PC-3 (cell line): ENCODE measurements around the gene TXN. TPM values are rescaled to one million over a fixed set of nuclear protein-coding genes. Genes with fewer than 3 reads are reported as not detected.

Source experiments
- ATAC-seq: fragments of 200-7000 bp; cut with Tn5 transposase; 2 replicates; pipeline ENCODE4 v1.9.1; 2020; ENCODE audit warnings: mild to moderate bottlenecking, moderate library complexity
- BruUV-seq: library from RNA; stranded (reverse); fragments of 400-500 nt; replicated peaks from 2 replicates; lab custom pipeline; 2021; lab: Mats Ljungman, UMichigan
- CTCF ChIA-PET: fragments of 300-600 bp; sonication (Branson Sonifier 250); formaldehyde crosslinking; loops from one replicate; lab custom pipeline; 2022; ENCODE audit warnings: antibody characterized with exemption; lab: Charles Lee
- POLR2A ChIA-PET: fragments of 300-600 bp; sonication (Branson Sonifier 250); formaldehyde crosslinking; loops from one replicate; lab custom pipeline; 2022; ENCODE audit warnings: antibody characterized with exemption; ENCODE audit not compliant: unreplicated experiment; lab: Charles Lee
- DNase-seq: peaks from one replicate; pipeline ENCODE4 v3.0.0-alpha.2; 2015
- H2AFZ ChIP-seq: fragments of 300-600 bp; sonication (generic); 2 replicates; pipeline ENCODE4 v1.6.0; 2016; ENCODE audit warnings: antibody characterized with exemption, low read length
- H3F3A ChIP-seq: fragments of 300-600 bp; sonication (generic); one replicate; pipeline ENCODE4 v1.6.0; 2017; ENCODE audit warnings: antibody characterized with exemption, low read length, control low read depth, mild to moderate bottlenecking; ENCODE audit not compliant: unreplicated experiment
- H3K27ac ChIP-seq: fragments of 300-600 bp; sonication (generic); 2 replicates; pipeline ENCODE4 v1.5.1; 2016; ENCODE audit warnings: mild to moderate bottlenecking, low read length
- H3K27me3 ChIP-seq: fragments of 300-600 bp; sonication (generic); 2 replicates; pipeline ENCODE4 v1.6.1; 2016; ENCODE audit warnings: low read length, mixed read lengths
- H3K36me3 ChIP-seq: fragments of 300-600 bp; sonication (generic); 2 replicates; pipeline ENCODE4 v1.6.1; 2016; ENCODE audit warnings: low read depth, mixed run types, low read length, mixed read lengths
- H3K4me1 ChIP-seq: fragments of 300-600 bp; sonication (generic); 2 replicates; pipeline ENCODE4 v1.5.1; 2016; ENCODE audit warnings: low read length; ENCODE audit not compliant: insufficient read depth
- H3K4me2 ChIP-seq: fragments of 300-600 bp; sonication (generic); 2 replicates; pipeline ENCODE4 v1.6.0; 2016; ENCODE audit warnings: low read length
- H3K4me3 ChIP-seq: fragments of 300-600 bp; sonication (generic); 2 replicates; pipeline ENCODE4 v1.5.1; 2016; ENCODE audit warnings: mild to moderate bottlenecking, low read length, mixed read lengths
- H3K79me2 ChIP-seq: fragments of 300-600 bp; sonication (generic); 2 replicates; pipeline ENCODE4 v1.6.1; 2017; ENCODE audit warnings: low read length, mixed read lengths
- H3K9ac ChIP-seq: fragments of 300-600 bp; sonication (generic); 2 replicates; pipeline ENCODE4 v1.6.0; 2016; ENCODE audit warnings: mild to moderate bottlenecking, low read length
- H3K9me2 ChIP-seq: fragments of 300-600 bp; sonication (generic); replicated peaks from 2 replicates; pipeline ENCODE4 v1.6.1; 2016; ENCODE audit warnings: mixed run types, low read length, mixed read lengths
- H3K9me3 ChIP-seq: fragments of 300-600 bp; sonication (generic); 2 replicates; pipeline ENCODE4 v1.6.1; 2016; ENCODE audit warnings: low read length, mixed read lengths
- H4K20me1 ChIP-seq: fragments of 300-600 bp; sonication (generic); 2 replicates; pipeline ENCODE4 v1.6.1; 2016; ENCODE audit warnings: low read length, mixed read lengths
- CTCF ChIP-seq: fragments of 300-600 bp; sonication (generic); conservative IDR thresholded peaks from 2 replicates; pipeline ENCODE4 v1.5.1; 2017; ENCODE audit warnings: antibody characterized with exemption, low read depth, mild to moderate bottlenecking, low read length
- EZH2 ChIP-seq: fragments of 300-600 bp; sonication (generic); IDR thresholded peaks from one replicate; pipeline ENCODE4 v1.6.1; 2017; ENCODE audit warnings: antibody characterized with exemption, mild to moderate bottlenecking, low read length; ENCODE audit not compliant: unreplicated experiment
- EZH2phosphoT487 ChIP-seq: fragments of 300-600 bp; sonication (generic); IDR thresholded peaks from 2 replicates; pipeline ENCODE4 v1.6.1; 2018; ENCODE audit warnings: mild to moderate bottlenecking, antibody characterized with exemption, low read length, borderline replicate concordance
- intact Hi-C: fragments of 100-400 bp; cut with micrococcal nuclease; formaldehyde crosslinking; loops from 2 replicates; pipeline ENCODE4 v1.9.0; 2023
- total RNA-seq: library from RNA; depleted of rRNA; stranded (reverse); fragments of >200 nt; gene quantifications from 2 replicates; pipeline ENCODE4 v1.2.3, GENCODE V29; 2014

The TXN gene
- total RNA-seq, 1 experiment from 2014 or later: 216 TPM

DNA sequence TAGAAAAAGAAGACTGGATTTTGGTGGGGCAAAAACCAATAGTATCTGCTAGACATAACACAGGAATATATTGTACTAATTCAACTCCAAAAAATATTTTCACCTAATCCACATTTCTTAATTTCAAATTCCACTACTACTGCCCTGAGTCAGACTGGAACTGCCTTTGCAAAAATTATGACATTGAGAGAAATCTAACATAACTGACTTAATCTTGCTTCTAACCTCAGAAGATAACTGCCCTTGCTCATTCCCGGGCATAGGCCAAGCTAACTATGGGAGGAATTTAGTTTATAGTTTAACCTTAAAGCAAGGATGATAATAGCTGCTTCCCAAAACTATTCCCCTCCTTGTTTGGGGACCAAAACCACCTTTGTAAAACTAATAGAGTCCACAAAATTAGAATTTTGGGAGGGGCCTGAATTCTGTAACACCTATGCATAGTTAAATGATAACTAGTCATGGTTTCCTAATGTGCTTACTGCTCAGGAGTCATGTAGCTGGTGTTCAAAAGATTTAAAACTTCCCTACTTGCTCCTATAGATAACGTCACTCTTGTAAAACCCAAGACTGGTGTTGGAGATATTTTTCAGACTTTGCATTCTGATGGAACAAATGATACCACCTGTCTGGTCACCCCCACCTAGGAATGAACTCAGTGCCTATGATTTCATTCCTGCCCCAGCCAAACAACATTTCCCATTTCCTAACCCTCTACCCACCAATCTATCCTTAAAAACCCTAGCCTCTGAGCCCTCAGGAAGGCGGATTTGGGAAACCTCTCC, 14.1 kb upstream of the TXN start:
- ATAC-seq: no peak
- no peaks in the 10 kb centered on the region for H3K79me2 ChIP-seq
- no peaks in the 10 kb centered on the region for H3K36me3 ChIP-seq
- POLR2A ChIA-PET: no interaction called here
- no peak overlapping the region for H3K4me2 ChIP-seq
- H3K9ac ChIP-seq: no peak overlapping the region
- no peaks in the 10 kb centered on the region for H3K9me3 ChIP-seq
- H2AFZ ChIP-seq: no peak overlapping the region
- intact Hi-C loops: no loop called here
- no TSS peak for BruUV-seq
- no peaks in the 10 kb centered on the region for H3K27me3 ChIP-seq
- H4K20me1 ChIP-seq: no peaks in the 10 kb centered on the region
- H3K27ac ChIP-seq: no peak overlapping the region
- no peaks in the 10 kb centered on the region for H3F3A ChIP-seq
- DNase-seq: no peak
- CTCF ChIA-PET: no interaction called here
- no peaks in the 10 kb centered on the region for H3K4me1 ChIP-seq
- TF ChIP-seq CTCF (no peak), EZH2 (no peak), EZH2phosphoT487 (no peak)
- H3K9me2 ChIP-seq: no peaks in the 10 kb centered on the region
- H3K4me3 ChIP-seq: no peak overlapping the region

- no peaks in the 10 kb centered on the region for H3F3A ChIP-seq
Measured at GRCh38 chr9:110266795-110267194, 10.5 kb upstream of the TXN start.

More at GRCh38 chr9:110266795-110267194, 10.5 kb upstream of the TXN start:
- no peak overlapping the region for H3K4me3 ChIP-seq
- no peak for TF ChIP-seq EZH2phosphoT487
- TF ChIP-seq CTCF: no peak
- TF ChIP-seq EZH2: no peak
- H3K4me2 ChIP-seq: no peak overlapping the region
- H3K27me3 ChIP-seq: no peaks in the 10 kb centered on the region
- no peaks in the 10 kb centered on the region for H4K20me1 ChIP-seq
- ATAC-seq (no peak), DNase-seq (no peak)
- no peak overlapping the region for H3K9ac ChIP-seq
- CTCF ChIA-PET: no interaction called here
- no peaks in the 10 kb centered on the region for H3K9me3 ChIP-seq
- BruUV-seq: no TSS peak
- no peak overlapping the region for H2AFZ ChIP-seq
- intact Hi-C loops: no loop called here
- H3K4me1 ChIP-seq: no peaks in the 10 kb centered on the region
- no peaks in the 10 kb centered on the region for H3K9me2 ChIP-seq
- H3K36me3 ChIP-seq: no peaks in the 10 kb centered on the region
- no peaks in the 10 kb centered on the region for H3K79me2 ChIP-seq
- POLR2A ChIA-PET: no interaction called here
- H3K27ac ChIP-seq: no peak overlapping the region
